Kidney epithelial cell (primary cell): Measurements from ENCODE around the gene SLC6A12. TPM values are rescaled to one million over a fixed set of nuclear protein-coding genes. Genes with fewer than 3 reads are reported as not detected.

Source experiments
- DNase-seq: peaks from one replicate; pipeline ENCODE4 v3.0.0-alpha.2; 2010; ENCODE audit warnings: low read depth
- H3K27me3 ChIP-seq: 2 replicates; pipeline ENCODE4 v1.6.0; 2011; ENCODE audit warnings: low read length; ENCODE audit not compliant: control insufficient read depth, insufficient read depth
- H3K36me3 ChIP-seq: 2 replicates; pipeline ENCODE4 v1.5.1; 2011; ENCODE audit warnings: low read length; ENCODE audit not compliant: control insufficient read depth, insufficient read depth
- H3K4me3 ChIP-seq: 2 replicates; pipeline ENCODE4 v1.5.1; 2011; ENCODE audit warnings: low read depth, mild to moderate bottlenecking, control low read depth, low read length
- total RNA-seq: library from RNA; depleted of rRNA; stranded (reverse); fragments of >200 nt; gene quantifications from 2 replicates; pipeline ENCODE4 v1.2.3, GENCODE V29; 2015
- TF ChIP-seq, protein P1 (sequence below): IDR thresholded peaks from 2 replicates; pipeline ENCODE4 v1.5.1; 2011; ENCODE audit warnings: mild to moderate bottlenecking, moderate library complexity, low read length, control low read depth, inconsistent platforms; ENCODE audit not compliant: insufficient read depth, poor library complexity, severe bottlenecking

SLC6A12 gene
- total RNA-seq, 1 donor from 2014 or later, result not detected

- DNase-seq, result no peak
- TF ChIP-seq, protein P1, sequence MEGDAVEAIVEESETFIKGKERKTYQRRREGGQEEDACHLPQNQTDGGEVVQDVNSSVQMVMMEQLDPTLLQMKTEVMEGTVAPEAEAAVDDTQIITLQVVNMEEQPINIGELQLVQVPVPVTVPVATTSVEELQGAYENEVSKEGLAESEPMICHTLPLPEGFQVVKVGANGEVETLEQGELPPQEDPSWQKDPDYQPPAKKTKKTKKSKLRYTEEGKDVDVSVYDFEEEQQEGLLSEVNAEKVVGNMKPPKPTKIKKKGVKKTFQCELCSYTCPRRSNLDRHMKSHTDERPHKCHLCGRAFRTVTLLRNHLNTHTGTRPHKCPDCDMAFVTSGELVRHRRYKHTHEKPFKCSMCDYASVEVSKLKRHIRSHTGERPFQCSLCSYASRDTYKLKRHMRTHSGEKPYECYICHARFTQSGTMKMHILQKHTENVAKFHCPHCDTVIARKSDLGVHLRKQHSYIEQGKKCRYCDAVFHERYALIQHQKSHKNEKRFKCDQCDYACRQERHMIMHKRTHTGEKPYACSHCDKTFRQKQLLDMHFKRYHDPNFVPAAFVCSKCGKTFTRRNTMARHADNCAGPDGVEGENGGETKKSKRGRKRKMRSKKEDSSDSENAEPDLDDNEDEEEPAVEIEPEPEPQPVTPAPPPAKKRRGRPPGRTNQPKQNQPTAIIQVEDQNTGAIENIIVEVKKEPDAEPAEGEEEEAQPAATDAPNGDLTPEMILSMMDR, result no peak
- Histone ChIP-seq H3K27me3 (peaks cover 32% of the 10 kb centered on the region), H3K4me3 (no peak overlapping the region), H3K36me3 (no peaks in the 10 kb centered on the region)
Observed at GRCh38 chr12:211639-212414, 2.1 kb downstream of the SLC6A12 start.

- Histone ChIP-seq H3K27me3 (peaks cover 32% of the 10 kb centered on the region), H3K36me3 (no peaks in the 10 kb centered on the region), H3K4me3 (no peak overlapping the region)
- DNase-seq, result no peak
- TF ChIP-seq, protein P1, result no peak
Observed at GRCh38 chr12:211142-211465, 2.9 kb downstream of the SLC6A12 start.

DNA sequence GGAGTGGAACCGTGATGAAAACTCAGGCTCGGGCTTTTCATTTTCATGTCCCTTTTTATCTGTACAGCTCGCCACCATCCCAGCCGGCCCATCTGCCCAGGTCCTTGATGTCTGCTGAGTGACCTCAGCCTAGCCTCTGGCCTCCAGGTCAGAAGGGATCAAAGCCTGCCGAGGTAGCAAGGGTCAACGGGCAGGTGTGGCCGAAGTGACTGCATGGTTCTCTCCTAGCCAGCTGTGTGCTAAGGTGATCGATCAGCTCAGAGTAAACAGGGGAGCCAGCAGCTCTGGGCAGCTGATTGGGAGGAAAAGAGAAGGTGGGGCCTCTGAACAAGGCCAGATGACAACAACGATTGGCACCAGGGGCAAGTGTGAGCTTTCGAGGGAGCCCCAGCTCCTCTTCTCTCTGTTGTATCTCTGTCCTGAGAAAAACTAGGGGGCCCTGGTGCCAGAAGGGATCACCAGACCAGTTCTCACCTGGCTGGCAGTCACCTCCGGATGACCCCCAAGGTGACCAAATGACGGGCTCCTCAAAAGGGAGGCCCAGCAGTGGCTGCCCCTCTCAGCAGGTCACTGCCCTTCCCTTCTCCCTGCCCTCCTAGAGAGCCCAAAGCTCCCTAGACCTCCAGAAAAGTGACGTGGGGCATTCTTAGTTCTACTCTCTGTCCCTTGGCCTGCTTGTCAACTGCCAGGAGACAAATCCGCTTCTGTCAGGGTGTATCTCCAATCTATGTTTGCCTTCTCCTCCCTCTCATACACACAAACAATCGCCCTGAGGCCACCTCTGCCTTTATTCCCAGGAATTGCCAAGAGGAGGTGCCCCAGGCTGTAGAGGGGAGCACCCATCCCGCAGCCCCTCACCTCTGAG, 3.4 kb downstream of the SLC6A12 start:
- TF ChIP-seq, protein P1, result no peak
- H3K27me3 ChIP-seq, result peaks cover 30% of the 10 kb centered on the region
- no peak for DNase-seq
- no peaks in the 10 kb centered on the region for H3K36me3 ChIP-seq
- H3K4me3 ChIP-seq, result no peak overlapping the region

GRCh38 chr12:209851-210250, 4.1 kb downstream of the SLC6A12 start:
- DNase-seq, result no peak
- Histone ChIP-seq H3K36me3 (no peaks in the 10 kb centered on the region), H3K4me3 (no peak overlapping the region), H3K27me3 (peaks cover 25% of the 10 kb centered on the region)
- TF ChIP-seq, protein P1, result no peak

DNA sequence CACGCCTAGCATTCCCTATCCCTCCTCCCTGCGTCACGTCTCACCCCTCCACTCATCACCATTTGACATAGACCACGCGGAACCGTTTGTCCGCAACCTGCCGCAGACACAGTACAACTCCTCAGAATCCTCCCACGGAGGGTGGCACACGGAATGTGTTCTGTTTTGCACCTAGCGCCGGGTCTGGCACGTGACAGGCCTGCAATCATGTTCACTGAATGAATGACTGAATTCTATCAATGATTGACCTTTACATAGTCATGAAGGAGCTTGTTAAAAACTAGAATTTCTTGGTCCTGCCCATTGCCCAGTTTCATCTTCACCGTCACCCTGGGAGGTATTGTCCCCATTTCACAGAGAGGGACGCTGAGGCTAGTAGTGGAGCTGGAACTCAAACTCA, 4.7 kb downstream of the SLC6A12 start:
- TF ChIP-seq, protein P1, result no peak
- DNase-seq, result no peak
- Histone ChIP-seq H3K27me3 (peaks cover 27% of the 10 kb centered on the region), H3K36me3 (no peaks in the 10 kb centered on the region), H3K4me3 (no peak overlapping the region)
